WTC11 (cell line): ENCODE measurements around the gene TEX36. TPM values are rescaled to one million over a fixed set of nuclear protein-coding genes. Genes with fewer than 3 reads are reported as not detected.

ENCODE experiments used
- ATAC-seq: fragments of 200-7000 bp; cut with Tn5 transposase; 2 replicates; pipeline ENCODE4 v1.10.0; 2021; ENCODE audit warnings: mild to moderate bottlenecking, moderate library complexity
- CTCF ChIA-PET: fragments of 300-600 bp; sonication (Branson Sonifier 250); formaldehyde crosslinking; loops from one replicate; lab custom pipeline; 2021; ENCODE audit warnings: antibody characterized with exemption; lab: Charles Lee
- POLR2A ChIA-PET: fragments of 350-600 bp; sonication (Branson Sonifier 250); formaldehyde crosslinking; loops from one replicate; lab custom pipeline; 2021; ENCODE audit warnings: antibody characterized with exemption; lab: Charles Lee
- DNase-seq: peaks from one replicate; pipeline ENCODE4 v3.0.0; 2021; ENCODE audit warnings: low spot score
- H3K27ac Mint-ChIP-seq: 2 replicates; pipeline ENCODE4 v1.8.0; 2021; ENCODE audit warnings: mixed read lengths
- H3K27me3 Mint-ChIP-seq: 2 replicates; pipeline ENCODE4 v1.8.0; 2021; ENCODE audit warnings: low read depth, mild to moderate bottlenecking, moderate library complexity, mixed read lengths
- H3K36me3 Mint-ChIP-seq: 2 replicates; pipeline ENCODE4 v1.8.0; 2021; ENCODE audit warnings: mixed read lengths
- H3K4me1 Mint-ChIP-seq: 2 replicates; pipeline ENCODE4 v1.8.0; 2022; ENCODE audit warnings: mixed read lengths
- H3K4me3 Mint-ChIP-seq: 2 replicates; pipeline ENCODE4 v1.8.0; 2021; ENCODE audit warnings: mild to moderate bottlenecking, moderate library complexity, mixed read lengths
- H3K9me3 Mint-ChIP-seq: 2 replicates; pipeline ENCODE4 v1.8.0; 2021; ENCODE audit warnings: mixed read lengths
- ESRRA ChIP-seq: sonication (generic); formaldehyde crosslinking; IDR thresholded peaks from 2 replicates; pipeline ENCODE4 v1.8.1; 2022; ENCODE audit warnings: mild to moderate bottlenecking, missing genetic modification reagents, borderline replicate concordance
- FOXP1 ChIP-seq: sonication (generic); formaldehyde crosslinking; IDR thresholded peaks from 2 replicates; pipeline ENCODE4 v1.8.0; 2022; ENCODE audit warnings: missing genetic modification reagents, mild to moderate bottlenecking, moderate library complexity, borderline replicate concordance
- GABPB1 ChIP-seq: sonication (generic); formaldehyde crosslinking; IDR thresholded peaks from 2 replicates; pipeline ENCODE4 v1.8.1; 2023; ENCODE audit warnings: mild to moderate bottlenecking, missing genetic modification reagents
- IRF2 ChIP-seq: sonication (generic); formaldehyde crosslinking; IDR thresholded peaks from 2 replicates; pipeline ENCODE4 v1.8.0; 2022; ENCODE audit warnings: low read depth, missing genetic modification reagents, borderline replicate concordance
- NFE2L1 ChIP-seq: sonication (generic); formaldehyde crosslinking; IDR thresholded peaks from 2 replicates; pipeline ENCODE4 v1.8.1; 2023; ENCODE audit warnings: missing genetic modification reagents
- RELA ChIP-seq: sonication (generic); formaldehyde crosslinking; IDR thresholded peaks from 2 replicates; pipeline ENCODE4 v1.8.1; 2022; ENCODE audit warnings: missing genetic modification reagents, mild to moderate bottlenecking, borderline replicate concordance
- SMAD4 ChIP-seq: sonication (generic); formaldehyde crosslinking; IDR thresholded peaks from 2 replicates; pipeline ENCODE4 v1.8.0; 2022; ENCODE audit warnings: mild to moderate bottlenecking, missing genetic modification reagents
- SOX15 ChIP-seq: fragments of 250-450 bp; sonication (Bioruptor Pico); IDR thresholded peaks from 2 replicates; pipeline ENCODE4 v1.9.0; 2021; ENCODE audit warnings: mild to moderate bottlenecking
- TCF7 ChIP-seq: sonication (generic); formaldehyde crosslinking; IDR thresholded peaks from 2 replicates; pipeline ENCODE4 v1.8.0; 2022; ENCODE audit warnings: mild to moderate bottlenecking, low read depth, missing genetic modification reagents, moderate library complexity
- TEAD1 ChIP-seq: sonication (generic); formaldehyde crosslinking; IDR thresholded peaks from 2 replicates; pipeline ENCODE4 v1.8.0; 2022; ENCODE audit warnings: mild to moderate bottlenecking, missing genetic modification reagents
- TP53 ChIP-seq: sonication (generic); formaldehyde crosslinking; IDR thresholded peaks from 2 replicates; pipeline ENCODE4 v1.8.1; 2023; ENCODE audit warnings: mild to moderate bottlenecking, missing genetic modification reagents
- ZNF138 ChIP-seq: sonication (generic); formaldehyde crosslinking; conservative IDR thresholded peaks from 2 replicates; pipeline ENCODE4 v1.8.1; 2022; ENCODE audit warnings: mild to moderate bottlenecking, moderate library complexity, missing genetic modification reagents
- ZNF232 ChIP-seq: sonication (generic); formaldehyde crosslinking; IDR thresholded peaks from 2 replicates; pipeline ENCODE4 v1.8.0; 2022; ENCODE audit warnings: mild to moderate bottlenecking, missing genetic modification reagents
- ZNF263 ChIP-seq: sonication (generic); formaldehyde crosslinking; IDR thresholded peaks from 2 replicates; pipeline ENCODE4 v1.8.1; 2022; ENCODE audit warnings: low read depth, mild to moderate bottlenecking, moderate library complexity, missing genetic modification reagents
- total RNA-seq: library from RNA; stranded (reverse); gene quantifications from 3 replicates; pipeline ENCODE4 v1.2.3, GENCODE V29; 2021
- TF ChIP-seq, protein P1 (sequence below): sonication (generic); formaldehyde crosslinking; IDR thresholded peaks from 2 replicates; pipeline ENCODE4 v1.8.0; 2022; ENCODE audit warnings: mild to moderate bottlenecking, missing genetic modification reagents
- TF ChIP-seq, protein P2 (sequence below): sonication (generic); formaldehyde crosslinking; IDR thresholded peaks from 2 replicates; pipeline ENCODE4 v1.8.0; 2022; ENCODE audit warnings: missing genetic modification reagents
- TF ChIP-seq, protein P3 (sequence below): sonication (generic); formaldehyde crosslinking; IDR thresholded peaks from 2 replicates; pipeline ENCODE4 v1.8.0; 2022; ENCODE audit warnings: mild to moderate bottlenecking, missing genetic modification reagents
- TF ChIP-seq, protein P4 (sequence below): sonication (generic); formaldehyde crosslinking; IDR thresholded peaks from 2 replicates; pipeline ENCODE4 v1.8.0; 2022; ENCODE audit warnings: mild to moderate bottlenecking, missing genetic modification reagents
- TF ChIP-seq, protein P5 (sequence below): fragments of 250-450 bp; sonication (Bioruptor Pico); IDR thresholded peaks from 2 replicates; pipeline ENCODE4 v1.9.0; 2021; ENCODE audit warnings: moderate library complexity, mild to moderate bottlenecking, inconsistent platforms, borderline replicate concordance
- TF ChIP-seq, protein P6 (sequence below): sonication (generic); formaldehyde crosslinking; conservative IDR thresholded peaks from 2 replicates; pipeline ENCODE4 v1.8.1; 2022; ENCODE audit warnings: mild to moderate bottlenecking, missing genetic modification reagents

TEX36 gene
- total RNA-seq, 1 experiment from 2014 or later, result not detected

DNA sequence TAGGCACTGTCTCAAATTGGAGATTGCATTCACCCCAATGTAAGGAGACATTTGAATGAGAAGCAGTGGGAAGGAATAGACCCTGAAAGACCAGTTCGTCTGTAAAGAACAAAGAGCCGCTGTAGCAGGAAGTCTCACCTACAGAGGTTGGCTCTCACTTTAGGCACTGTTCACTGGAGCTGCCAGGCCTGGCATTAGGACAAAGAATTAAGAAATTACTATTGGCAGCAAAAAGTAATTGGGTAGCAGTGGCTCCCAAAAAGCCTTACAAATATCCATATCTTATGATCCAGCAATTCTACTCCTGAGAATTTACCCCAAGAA is 10.5 kb upstream of the TEX36 start (continued):
- TF ChIP-seq TEAD1, result no peak
- TF ChIP-seq GABPB1 (CRISPR knock-in tag), result no peak
- no peak for TF ChIP-seq NFE2L1 (CRISPR knock-in tag)
- TF ChIP-seq, protein P1, sequence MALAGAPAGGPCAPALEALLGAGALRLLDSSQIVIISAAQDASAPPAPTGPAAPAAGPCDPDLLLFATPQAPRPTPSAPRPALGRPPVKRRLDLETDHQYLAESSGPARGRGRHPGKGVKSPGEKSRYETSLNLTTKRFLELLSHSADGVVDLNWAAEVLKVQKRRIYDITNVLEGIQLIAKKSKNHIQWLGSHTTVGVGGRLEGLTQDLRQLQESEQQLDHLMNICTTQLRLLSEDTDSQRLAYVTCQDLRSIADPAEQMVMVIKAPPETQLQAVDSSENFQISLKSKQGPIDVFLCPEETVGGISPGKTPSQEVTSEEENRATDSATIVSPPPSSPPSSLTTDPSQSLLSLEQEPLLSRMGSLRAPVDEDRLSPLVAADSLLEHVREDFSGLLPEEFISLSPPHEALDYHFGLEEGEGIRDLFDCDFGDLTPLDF (CRISPR knock-in tag), result no peak

DNA sequence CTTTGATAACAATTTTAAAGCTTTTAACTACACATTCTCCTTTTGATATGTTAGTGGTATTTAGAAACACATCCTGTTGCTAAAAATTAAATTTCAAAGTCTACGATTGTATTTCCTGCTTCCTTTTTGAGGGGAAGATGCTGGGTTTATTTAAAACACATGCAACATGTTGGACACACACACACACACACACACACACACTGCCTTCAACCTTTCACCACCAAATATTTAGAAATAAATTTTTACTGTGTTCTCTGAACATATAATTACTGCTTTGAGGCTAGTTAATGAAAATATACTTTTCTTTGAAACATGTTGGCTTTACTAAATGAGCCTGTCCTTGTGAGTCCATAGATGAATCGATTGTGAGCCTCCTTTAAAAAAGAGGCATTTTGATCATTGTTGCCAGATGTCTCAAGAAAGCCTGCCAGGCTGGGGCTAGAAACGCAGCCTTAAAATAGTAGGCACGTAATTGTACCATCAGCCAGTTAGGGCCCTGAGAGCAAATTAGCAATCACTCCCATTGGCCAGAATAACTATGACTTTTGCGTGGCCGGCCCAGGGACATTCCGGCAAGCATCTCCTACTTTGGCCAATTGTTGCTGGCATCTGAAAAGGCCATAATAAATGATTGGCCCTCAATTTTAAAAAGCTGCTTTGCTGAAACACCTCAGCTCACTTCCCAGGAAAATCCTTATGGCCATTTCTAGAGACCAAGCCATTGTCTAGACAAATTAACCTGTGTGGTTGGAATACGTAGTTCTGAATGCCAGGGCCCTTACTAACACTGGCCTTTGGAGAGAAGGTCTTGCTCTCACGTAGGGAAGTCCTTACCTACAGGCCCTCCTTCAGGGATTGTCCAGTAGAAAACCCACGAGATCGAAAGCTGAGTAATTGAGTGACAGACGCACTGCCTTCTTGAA is 9.9 kb upstream of the TEX36 start:
- H3K36me3 Mint-ChIP-seq, result no peaks in the 10 kb centered on the region
- TF ChIP-seq ESRRA (CRISPR knock-in tag) (no peak), SMAD4 (CRISPR knock-in tag) (no peak), SOX15 (CRISPR knock-in tag) (no peak), FOXP1 (CRISPR knock-in tag) (no peak), ZNF138 (CRISPR knock-in tag) (no peak), RELA (CRISPR knock-in tag) (no peak), TCF7 (CRISPR knock-in tag) (no peak), IRF2 (CRISPR knock-in tag) (no peak), ZNF263 (CRISPR knock-in tag) (no peak), ZNF232 (CRISPR knock-in tag) (no peak), TP53 (CRISPR knock-in tag) (no peak)
- TF ChIP-seq, protein P2, sequence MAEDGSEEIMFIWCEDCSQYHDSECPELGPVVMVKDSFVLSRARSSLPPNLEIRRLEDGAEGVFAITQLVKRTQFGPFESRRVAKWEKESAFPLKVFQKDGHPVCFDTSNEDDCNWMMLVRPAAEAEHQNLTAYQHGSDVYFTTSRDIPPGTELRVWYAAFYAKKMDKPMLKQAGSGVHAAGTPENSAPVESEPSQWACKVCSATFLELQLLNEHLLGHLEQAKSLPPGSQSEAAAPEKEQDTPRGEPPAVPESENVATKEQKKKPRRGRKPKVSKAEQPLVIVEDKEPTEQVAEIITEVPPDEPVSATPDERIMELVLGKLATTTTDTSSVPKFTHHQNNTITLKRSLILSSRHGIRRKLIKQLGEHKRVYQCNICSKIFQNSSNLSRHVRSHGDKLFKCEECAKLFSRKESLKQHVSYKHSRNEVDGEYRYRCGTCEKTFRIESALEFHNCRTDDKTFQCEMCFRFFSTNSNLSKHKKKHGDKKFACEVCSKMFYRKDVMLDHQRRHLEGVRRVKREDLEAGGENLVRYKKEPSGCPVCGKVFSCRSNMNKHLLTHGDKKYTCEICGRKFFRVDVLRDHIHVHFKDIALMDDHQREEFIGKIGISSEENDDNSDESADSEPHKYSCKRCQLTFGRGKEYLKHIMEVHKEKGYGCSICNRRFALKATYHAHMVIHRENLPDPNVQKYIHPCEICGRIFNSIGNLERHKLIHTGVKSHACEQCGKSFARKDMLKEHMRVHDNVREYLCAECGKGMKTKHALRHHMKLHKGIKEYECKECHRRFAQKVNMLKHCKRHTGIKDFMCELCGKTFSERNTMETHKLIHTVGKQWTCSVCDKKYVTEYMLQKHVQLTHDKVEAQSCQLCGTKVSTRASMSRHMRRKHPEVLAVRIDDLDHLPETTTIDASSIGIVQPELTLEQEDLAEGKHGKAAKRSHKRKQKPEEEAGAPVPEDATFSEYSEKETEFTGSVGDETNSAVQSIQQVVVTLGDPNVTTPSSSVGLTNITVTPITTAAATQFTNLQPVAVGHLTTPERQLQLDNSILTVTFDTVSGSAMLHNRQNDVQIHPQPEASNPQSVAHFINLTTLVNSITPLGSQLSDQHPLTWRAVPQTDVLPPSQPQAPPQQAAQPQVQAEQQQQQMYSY (CRISPR knock-in tag), result no peak
- TF ChIP-seq, protein P3, sequence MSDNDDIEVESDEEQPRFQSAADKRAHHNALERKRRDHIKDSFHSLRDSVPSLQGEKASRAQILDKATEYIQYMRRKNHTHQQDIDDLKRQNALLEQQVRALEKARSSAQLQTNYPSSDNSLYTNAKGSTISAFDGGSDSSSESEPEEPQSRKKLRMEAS (CRISPR knock-in tag), result no peak
- TF ChIP-seq, protein P4, sequence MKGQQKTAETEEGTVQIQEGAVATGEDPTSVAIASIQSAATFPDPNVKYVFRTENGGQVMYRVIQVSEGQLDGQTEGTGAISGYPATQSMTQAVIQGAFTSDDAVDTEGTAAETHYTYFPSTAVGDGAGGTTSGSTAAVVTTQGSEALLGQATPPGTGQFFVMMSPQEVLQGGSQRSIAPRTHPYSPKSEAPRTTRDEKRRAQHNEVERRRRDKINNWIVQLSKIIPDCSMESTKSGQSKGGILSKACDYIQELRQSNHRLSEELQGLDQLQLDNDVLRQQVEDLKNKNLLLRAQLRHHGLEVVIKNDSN (CRISPR knock-in tag), result no peak
- TF ChIP-seq, protein P5, sequence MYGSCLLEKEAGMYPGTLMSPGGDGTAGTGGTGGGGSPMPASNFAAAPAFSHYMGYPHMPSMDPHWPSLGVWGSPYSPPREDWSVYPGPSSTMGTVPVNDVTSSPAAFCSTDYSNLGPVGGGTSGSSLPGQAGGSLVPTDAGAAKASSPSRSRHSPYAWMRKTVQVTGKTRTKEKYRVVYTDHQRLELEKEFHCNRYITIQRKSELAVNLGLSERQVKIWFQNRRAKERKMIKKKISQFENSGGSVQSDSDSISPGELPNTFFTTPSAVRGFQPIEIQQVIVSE (CRISPR knock-in tag), result no peak
- TF ChIP-seq, protein P6, sequence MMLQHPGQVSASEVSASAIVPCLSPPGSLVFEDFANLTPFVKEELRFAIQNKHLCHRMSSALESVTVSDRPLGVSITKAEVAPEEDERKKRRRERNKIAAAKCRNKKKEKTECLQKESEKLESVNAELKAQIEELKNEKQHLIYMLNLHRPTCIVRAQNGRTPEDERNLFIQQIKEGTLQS (CRISPR knock-in tag), result no peak
- ChIA-PET POLR2A (no interaction called here), CTCF (no interaction called here)
- no peak overlapping the region for H3K4me3 Mint-ChIP-seq
- no peak for DNase-seq
- H3K4me1 Mint-ChIP-seq, result 0 out of 2 replicates have a peak, but pooled peaks cover 2% of the 10 kb centered on the region
- no peaks in the 10 kb centered on the region for H3K27me3 Mint-ChIP-seq
- no peak for ATAC-seq
- H3K27ac Mint-ChIP-seq, result no peak overlapping the region
- H3K9me3 Mint-ChIP-seq, result no peaks in the 10 kb centered on the region
